H9 (cell line): ENCODE measurements around the gene CPD. TPM values are rescaled to one million over a fixed set of nuclear protein-coding genes. Genes with fewer than 3 reads are reported as not detected.

Source experiments
- DNase-seq: peaks from one replicate; pipeline ENCODE4 v3.0.0-alpha.2; 2017
- H2AFZ ChIP-seq: one replicate; pipeline ENCODE4 v1.6.1; 2013; ENCODE audit warnings: mild to moderate bottlenecking, low read length, control low read depth, moderate library complexity
- H2AK5ac ChIP-seq: 2 replicates; pipeline ENCODE4 v1.6.1; 2013; ENCODE audit warnings: low read length, control low read depth, mixed read lengths; ENCODE audit not compliant: insufficient read length
- H2BK120ac ChIP-seq: one replicate; pipeline ENCODE4 v1.6.1; 2013; ENCODE audit warnings: low read depth, mild to moderate bottlenecking, low read length, control low read depth, inconsistent platforms; ENCODE audit not compliant: poor library complexity, severe bottlenecking
- H2BK12ac ChIP-seq: 2 replicates; pipeline ENCODE4 v1.6.1; 2013; ENCODE audit warnings: low read length, control low read depth, mixed read lengths, low read depth; ENCODE audit not compliant: insufficient read length
- H2BK15ac ChIP-seq: 2 replicates; pipeline ENCODE4 v1.6.1; 2013; ENCODE audit warnings: low read depth, low read length, control low read depth
- H2BK20ac ChIP-seq: one replicate; pipeline ENCODE4 v1.6.1; 2013; ENCODE audit warnings: low read depth, mild to moderate bottlenecking, low read length, control low read depth, inconsistent platforms; ENCODE audit not compliant: poor library complexity, severe bottlenecking
- H2BK5ac ChIP-seq: 2 replicates; pipeline ENCODE4 v1.6.1; 2013; ENCODE audit warnings: low read length, control low read depth, mixed read lengths; ENCODE audit not compliant: insufficient read length
- H3K14ac ChIP-seq: 2 replicates; pipeline ENCODE4 v1.6.1; 2013; ENCODE audit warnings: low read length, control low read depth; ENCODE audit not compliant: insufficient read depth
- H3K18ac ChIP-seq: 2 replicates; pipeline ENCODE4 v1.6.1; 2013; ENCODE audit warnings: low read depth, mild to moderate bottlenecking, mixed read lengths, low read length, control low read depth; ENCODE audit not compliant: insufficient read length
- H3K23ac ChIP-seq: 2 replicates; pipeline ENCODE4 v1.6.1; 2013; ENCODE audit warnings: low read length, control low read depth, mixed read lengths, low read depth; ENCODE audit not compliant: insufficient read length
- H3K23me2 ChIP-seq: 2 replicates; pipeline ENCODE4 v1.6.1; 2013; ENCODE audit warnings: low read depth, mild to moderate bottlenecking, mixed read lengths, low read length, control low read depth; ENCODE audit not compliant: insufficient read length, poor library complexity, severe bottlenecking
- H3K27ac ChIP-seq: 2 replicates; pipeline ENCODE4 v1.5.1; 2013; ENCODE audit warnings: low read length, control low read depth, mixed read lengths, low read depth; ENCODE audit not compliant: insufficient read length
- H3K27me3 ChIP-seq: 2 replicates; pipeline ENCODE4 v1.6.1; 2013; ENCODE audit warnings: low read length, control low read depth, inconsistent platforms; ENCODE audit not compliant: insufficient read depth
- H3K4ac ChIP-seq: 2 replicates; pipeline ENCODE4 v1.6.1; 2013; ENCODE audit warnings: low read depth, mild to moderate bottlenecking, control low read depth, inconsistent platforms, low read length, moderate library complexity
- H3K4me1 ChIP-seq: 2 replicates; pipeline ENCODE4 v1.6.1; 2013; ENCODE audit warnings: low read length, control low read depth, inconsistent platforms; ENCODE audit not compliant: insufficient read depth
- H3K4me2 ChIP-seq: 2 replicates; pipeline ENCODE4 v1.6.1; 2013; ENCODE audit warnings: low read length, control low read depth, mixed read lengths; ENCODE audit not compliant: insufficient read length, insufficient read depth
- H3K56ac ChIP-seq: 2 replicates; pipeline ENCODE4 v1.6.1; 2013; ENCODE audit warnings: low read depth, mild to moderate bottlenecking, mixed read lengths, low read length, control low read depth; ENCODE audit not compliant: insufficient read length
- H3K79me1 ChIP-seq: 2 replicates; pipeline ENCODE4 v1.6.1; 2013; ENCODE audit warnings: low read depth, mild to moderate bottlenecking, moderate library complexity, low read length, control low read depth, inconsistent platforms; ENCODE audit not compliant: insufficient read depth, poor library complexity, severe bottlenecking
- H3K79me2 ChIP-seq: 2 replicates; pipeline ENCODE4 v1.6.1; 2013; ENCODE audit warnings: low read length, control low read depth, inconsistent platforms; ENCODE audit not compliant: insufficient read depth
- H3K9ac ChIP-seq: 2 replicates; pipeline ENCODE4 v1.6.1; 2013; ENCODE audit warnings: low read length, control low read depth, mixed read lengths; ENCODE audit not compliant: insufficient read length; ENCODE audit errors: extremely low read depth
- H3K9me3 ChIP-seq: one replicate; pipeline ENCODE4 v1.6.1; 2013; ENCODE audit warnings: low read depth, low read length, inconsistent platforms; ENCODE audit not compliant: control insufficient read depth
- H3T11ph ChIP-seq: one replicate; pipeline ENCODE4 v1.6.1; 2013; ENCODE audit warnings: mild to moderate bottlenecking, low read length, control low read depth, inconsistent platforms
- H4K20me1 ChIP-seq: one replicate; pipeline ENCODE4 v1.6.1; 2013; ENCODE audit not compliant: control insufficient read depth, insufficient read length, insufficient read depth
- H4K5ac ChIP-seq: 2 replicates; pipeline ENCODE4 v1.6.1; 2013; ENCODE audit warnings: low read depth, mild to moderate bottlenecking, mixed read lengths, low read length, control low read depth; ENCODE audit not compliant: insufficient read length
- H4K8ac ChIP-seq: replicated peaks from 2 replicates; pipeline ENCODE4 v1.6.1; 2013; ENCODE audit warnings: low read length, control low read depth, mixed read lengths, low read depth; ENCODE audit not compliant: insufficient read length
- H4K91ac ChIP-seq: 2 replicates; pipeline ENCODE4 v1.6.1; 2013; ENCODE audit warnings: low read depth, mild to moderate bottlenecking, moderate library complexity, mixed read lengths, low read length, control low read depth; ENCODE audit not compliant: insufficient read length
- H3K27ac Mint-ChIP-seq, 3 experiments: 2 replicates in 2 of 3; 3 replicates in 1 of 3; pipeline ENCODE4 v1.8.0; 2020 to 2021; ENCODE audit warnings: mixed read lengths in 3 of 3, mild to moderate bottlenecking in 1 of 3, moderate library complexity in 1 of 3
- H3K27me3 Mint-ChIP-seq: 2 replicates; pipeline ENCODE4 v1.8.0; 2021; ENCODE audit warnings: low read depth, mild to moderate bottlenecking, moderate library complexity, mixed read lengths
- H3K36me3 Mint-ChIP-seq, 3 experiments: 2 replicates in 2 of 3; 3 replicates in 1 of 3; pipeline ENCODE4 v1.8.0; 2020 to 2021; ENCODE audit warnings: low read depth in 3 of 3, mixed read lengths in 3 of 3; ENCODE audit not compliant: insufficient read depth in 1 of 3
- H3K4me1 Mint-ChIP-seq, 2 experiments: 2 replicates each; pipeline ENCODE4 v1.8.0; 2020; ENCODE audit warnings: mixed read lengths in 2 of 2
- H3K4me3 Mint-ChIP-seq, 2 experiments: 2 replicates in 1 of 2; 3 replicates in 1 of 2; pipeline ENCODE4 v1.8.0; 2020 to 2021; ENCODE audit warnings: mild to moderate bottlenecking in 2 of 2, mixed read lengths in 2 of 2, moderate library complexity in 1 of 2
- H3K9me3 Mint-ChIP-seq, 2 experiments: 2 replicates in 1 of 2; 3 replicates in 1 of 2; pipeline ENCODE4 v1.8.0; 2020; ENCODE audit warnings: mild to moderate bottlenecking in 2 of 2, mixed read lengths in 2 of 2, moderate library complexity in 1 of 2
- CTCF ChIP-seq: fragments of 200-600 bp; sonication (generic); conservative IDR thresholded peaks from 3 replicates; pipeline ENCODE4 v1.8.0; 2021; ENCODE audit warnings: antibody characterized with exemption, mild to moderate bottlenecking
- WGBS: extraction: QIAGEN DNeasy Blood & Tissue Kit; methylation state at CpG from one replicate; pipeline ENCODE4 v1.1.7; 2013; ENCODE audit warnings: missing lambda C conversion rate, low lambda C conversion rate, mixed read lengths; ENCODE audit not compliant: insufficient read length; ENCODE audit errors: extremely low coverage; 5-methylcytosine and 5-hydroxymethylcytosine counted together
- total RNA-seq: library from RNA; stranded (reverse); gene quantifications from 2 replicates; pipeline ENCODE4 v1.2.1, GENCODE V29; 2021

Gene CPD
- total RNA-seq, 1 experiment from 2014 or later: 47.0 TPM

- TF ChIP-seq CTCF: no peak
- H3K14ac ChIP-seq: no peak overlapping the region
- H2BK5ac ChIP-seq: no peak overlapping the region
- H3T11ph ChIP-seq: no peak overlapping the region
- no peak overlapping the region for H2AK5ac ChIP-seq
- no peak for DNase-seq
- H3K4me2 ChIP-seq: no peak overlapping the region
- H3K9me3 Mint-ChIP-seq: no peaks in the 10 kb centered on the region
- no peak overlapping the region for H2BK15ac ChIP-seq
- H3K36me3 Mint-ChIP-seq: no peaks in the 10 kb centered on the region
- no peaks in the 10 kb centered on the region for H4K20me1 ChIP-seq
- no peaks in the 10 kb centered on the region for H3K79me1 ChIP-seq
- H4K91ac ChIP-seq: no peak overlapping the region
- no peak overlapping the region for H2AFZ ChIP-seq
- no peaks in the 10 kb centered on the region; the same call in 1 of the 2 replicates for H3K27me3 ChIP-seq
- no peak overlapping the region for H3K4me3 Mint-ChIP-seq
- peaks cover 13 to 14% of the 10 kb centered on the region in 2 experiments for H3K4me1 Mint-ChIP-seq
- no peak overlapping the region for H4K5ac ChIP-seq
- no peak overlapping the region for H3K27ac Mint-ChIP-seq
- H3K56ac ChIP-seq: no peak overlapping the region
- no peaks in the 10 kb centered on the region for H3K9me3 ChIP-seq
- H2BK120ac ChIP-seq: no peak overlapping the region
- no peak overlapping the region for H2BK12ac ChIP-seq
- no peak overlapping the region for H4K8ac ChIP-seq
- H3K27ac ChIP-seq: no peak overlapping the region
- peaks cover 13% of the 10 kb centered on the region for H3K27me3 Mint-ChIP-seq
- H3K18ac ChIP-seq: no peak overlapping the region
- H3K4me1 ChIP-seq: peaks cover 3% of the 10 kb centered on the region; the same call in 1 of the 2 replicates
- no CpG with 5 or more reads among the region's 1 CpG for WGBS
- no peaks in the 10 kb centered on the region for H3K23me2 ChIP-seq
- H3K23ac ChIP-seq: no peak overlapping the region
- no peak overlapping the region for H2BK20ac ChIP-seq
- no peak overlapping the region for H3K4ac ChIP-seq
- H3K79me2 ChIP-seq: no peaks in the 10 kb centered on the region
- no peak overlapping the region for H3K9ac ChIP-seq
These were observed 41.2 kb upstream of the CPD start for GRCh38 chr17:30337393-30337999.
